ENCODE data around the gene MED23.

- no peak for TF ChIP-seq POLR2A (IDR thresholded peaks at IDR 0.05)
- no peak for TF ChIP-seq CTCF (IDR thresholded peaks at IDR 0.05)
Observed at GRCh38 chr6:131651782-131652181, 23.7 kb upstream of the MED23 start.
